GM19438 (cell line): ENCODE results near the gene RFX8.
"Not testable (repeated sequence)": the region's sequence is repeated elsewhere in the genome, so short reads cannot be mapped to it uniquely, and the experiment has no call there.

Experiments
- ATAC-seq: cut with Tn5 transposase; IDR thresholded peaks from one replicate; pipeline ENCODE4 v1.9.1; 2021; ENCODE audit warnings: low read depth; ENCODE audit not compliant: unreplicated experiment

The RFX8 gene

GRCh38 chr2:101442667-101443061, 32.2 kb downstream of the RFX8 start:
- ATAC-seq = no peak

- ATAC-seq = no peak
Measured at GRCh38 chr2:101442042-101442666, 32.8 kb downstream of the RFX8 start.

- ATAC-seq = no peak
Measured at GRCh38 chr2:101440127-101440738, 34.7 kb downstream of the RFX8 start.

- no peak for ATAC-seq
Measured at GRCh38 chr2:101439716-101440115, 35.2 kb downstream of the RFX8 start.

- ATAC-seq = not testable (repeated sequence)
Measured at GRCh38 chr2:101438555-101438954, 36.4 kb downstream of the RFX8 start.

- no peak for ATAC-seq
Measured at GRCh38 chr2:101435001-101435862, 39.7 kb downstream of the RFX8 start.

GRCh38 chr2:101433465-101433864, 41.4 kb downstream of the RFX8 start:
- no peak for ATAC-seq

GRCh38 chr2:101432411-101433181, 42.3 kb downstream of the RFX8 start:
- no peak for ATAC-seq

GRCh38 chr2:101431486-101431885, 43.4 kb downstream of the RFX8 start:
- no peak for ATAC-seq

GRCh38 chr2:101430156-101430555, 44.8 kb downstream of the RFX8 start:
- no peak for ATAC-seq

- no peak for ATAC-seq
Measured at GRCh38 chr2:101429453-101429852, 45.5 kb downstream of the RFX8 start.

GRCh38 chr2:101428422-101429176, 46.3 kb downstream of the RFX8 start:
- no peak for ATAC-seq

- no peak for ATAC-seq
Measured at GRCh38 chr2:101427743-101428142, 47.2 kb downstream of the RFX8 start.

- no peak for ATAC-seq
Measured at GRCh38 chr2:101427240-101427639, 47.7 kb downstream of the RFX8 start.

- no peak for ATAC-seq
Measured at GRCh38 chr2:101426822-101427221, 48.1 kb downstream of the RFX8 start.

- no peak for ATAC-seq
Measured at GRCh38 chr2:101420623-101421022, 54.3 kb downstream of the RFX8 start.

GRCh38 chr2:101419096-101419663, 55.7 kb downstream of the RFX8 start:
- no peak for ATAC-seq

- no peak for ATAC-seq
Measured at GRCh38 chr2:101418460-101419095, 56.3 kb downstream of the RFX8 start.

GRCh38 chr2:101416609-101417008, 58.3 kb downstream of the RFX8 start:
- no peak for ATAC-seq
